ENCODE measurements around the gene CCR8.

DNA sequence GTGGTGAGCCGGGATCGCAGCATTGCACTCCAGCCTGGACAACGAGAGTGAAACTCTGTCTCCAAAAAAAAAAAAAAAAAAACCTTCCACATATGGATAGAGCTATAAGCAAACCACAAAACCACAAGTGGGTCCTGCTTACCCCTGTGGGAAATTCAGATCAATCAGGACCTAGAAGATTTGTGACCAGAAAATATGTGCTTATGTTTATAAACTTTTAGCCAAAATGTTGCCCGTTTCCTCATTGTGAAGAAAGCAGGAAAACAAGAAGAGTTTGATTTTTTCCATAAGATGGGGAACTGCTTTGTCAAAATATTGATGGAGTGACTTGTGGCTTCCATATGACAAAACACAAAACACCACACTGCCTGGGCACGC lies 50.3 kb downstream of the CCR8 start:
- TF ChIP-seq, protein P1, sequence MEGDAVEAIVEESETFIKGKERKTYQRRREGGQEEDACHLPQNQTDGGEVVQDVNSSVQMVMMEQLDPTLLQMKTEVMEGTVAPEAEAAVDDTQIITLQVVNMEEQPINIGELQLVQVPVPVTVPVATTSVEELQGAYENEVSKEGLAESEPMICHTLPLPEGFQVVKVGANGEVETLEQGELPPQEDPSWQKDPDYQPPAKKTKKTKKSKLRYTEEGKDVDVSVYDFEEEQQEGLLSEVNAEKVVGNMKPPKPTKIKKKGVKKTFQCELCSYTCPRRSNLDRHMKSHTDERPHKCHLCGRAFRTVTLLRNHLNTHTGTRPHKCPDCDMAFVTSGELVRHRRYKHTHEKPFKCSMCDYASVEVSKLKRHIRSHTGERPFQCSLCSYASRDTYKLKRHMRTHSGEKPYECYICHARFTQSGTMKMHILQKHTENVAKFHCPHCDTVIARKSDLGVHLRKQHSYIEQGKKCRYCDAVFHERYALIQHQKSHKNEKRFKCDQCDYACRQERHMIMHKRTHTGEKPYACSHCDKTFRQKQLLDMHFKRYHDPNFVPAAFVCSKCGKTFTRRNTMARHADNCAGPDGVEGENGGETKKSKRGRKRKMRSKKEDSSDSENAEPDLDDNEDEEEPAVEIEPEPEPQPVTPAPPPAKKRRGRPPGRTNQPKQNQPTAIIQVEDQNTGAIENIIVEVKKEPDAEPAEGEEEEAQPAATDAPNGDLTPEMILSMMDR (IDR thresholded peaks at IDR 0.05; ENCODE audit: insufficient read depth, low read length) = no peak
- no peak for TF ChIP-seq SPI1 (IDR thresholded peaks at IDR 0.05; ENCODE audit: borderline replicate concordance, low read depth)
- TF ChIP-seq, protein P2, sequence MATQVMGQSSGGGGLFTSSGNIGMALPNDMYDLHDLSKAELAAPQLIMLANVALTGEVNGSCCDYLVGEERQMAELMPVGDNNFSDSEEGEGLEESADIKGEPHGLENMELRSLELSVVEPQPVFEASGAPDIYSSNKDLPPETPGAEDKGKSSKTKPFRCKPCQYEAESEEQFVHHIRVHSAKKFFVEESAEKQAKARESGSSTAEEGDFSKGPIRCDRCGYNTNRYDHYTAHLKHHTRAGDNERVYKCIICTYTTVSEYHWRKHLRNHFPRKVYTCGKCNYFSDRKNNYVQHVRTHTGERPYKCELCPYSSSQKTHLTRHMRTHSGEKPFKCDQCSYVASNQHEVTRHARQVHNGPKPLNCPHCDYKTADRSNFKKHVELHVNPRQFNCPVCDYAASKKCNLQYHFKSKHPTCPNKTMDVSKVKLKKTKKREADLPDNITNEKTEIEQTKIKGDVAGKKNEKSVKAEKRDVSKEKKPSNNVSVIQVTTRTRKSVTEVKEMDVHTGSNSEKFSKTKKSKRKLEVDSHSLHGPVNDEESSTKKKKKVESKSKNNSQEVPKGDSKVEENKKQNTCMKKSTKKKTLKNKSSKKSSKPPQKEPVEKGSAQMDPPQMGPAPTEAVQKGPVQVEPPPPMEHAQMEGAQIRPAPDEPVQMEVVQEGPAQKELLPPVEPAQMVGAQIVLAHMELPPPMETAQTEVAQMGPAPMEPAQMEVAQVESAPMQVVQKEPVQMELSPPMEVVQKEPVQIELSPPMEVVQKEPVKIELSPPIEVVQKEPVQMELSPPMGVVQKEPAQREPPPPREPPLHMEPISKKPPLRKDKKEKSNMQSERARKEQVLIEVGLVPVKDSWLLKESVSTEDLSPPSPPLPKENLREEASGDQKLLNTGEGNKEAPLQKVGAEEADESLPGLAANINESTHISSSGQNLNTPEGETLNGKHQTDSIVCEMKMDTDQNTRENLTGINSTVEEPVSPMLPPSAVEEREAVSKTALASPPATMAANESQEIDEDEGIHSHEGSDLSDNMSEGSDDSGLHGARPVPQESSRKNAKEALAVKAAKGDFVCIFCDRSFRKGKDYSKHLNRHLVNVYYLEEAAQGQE (IDR thresholded peaks at IDR 0.05; ENCODE audit: insufficient replicate concordance, low read depth) = no peak
- no peak for TF ChIP-seq GABPA (IDR thresholded peaks at IDR 0.05; ENCODE audit: low read depth)
- no peak for TF ChIP-seq POLR2AphosphoS5 (IDR thresholded peaks at IDR 0.05; ENCODE audit: low read depth)
